GM19099 (cell line): ENCODE results near the gene VWA2.

Experiments
- POLR2A ChIP-seq: IDR thresholded peaks from 3 replicates; pipeline ENCODE4 v1.6.1; 2011; ENCODE audit warnings: low read depth; ENCODE audit not compliant: insufficient read length; ENCODE audit errors: extremely low read depth

VWA2 gene

DNA sequence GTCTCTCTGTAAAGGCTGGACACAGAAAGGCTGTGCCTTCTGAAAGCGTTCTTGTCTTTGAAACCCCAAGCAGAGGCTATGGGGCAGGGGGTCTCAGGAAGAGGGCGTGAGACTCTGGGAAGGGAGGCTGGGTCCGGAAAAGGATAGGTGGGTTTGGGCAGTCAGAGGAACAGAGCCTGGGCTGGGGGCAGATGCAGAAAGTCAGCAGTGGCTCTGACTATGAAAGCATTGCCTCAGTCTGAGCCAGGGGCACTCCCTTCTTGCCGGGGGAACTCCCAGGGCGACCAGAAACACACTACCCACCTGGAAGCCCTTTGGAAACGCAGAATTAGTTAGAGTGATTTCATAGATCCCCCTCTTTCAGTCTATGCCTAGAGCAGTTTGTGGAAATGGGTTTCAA is 72.0 kb downstream of the VWA2 start:
- TF ChIP-seq POLR2A, result no peak

DNA sequence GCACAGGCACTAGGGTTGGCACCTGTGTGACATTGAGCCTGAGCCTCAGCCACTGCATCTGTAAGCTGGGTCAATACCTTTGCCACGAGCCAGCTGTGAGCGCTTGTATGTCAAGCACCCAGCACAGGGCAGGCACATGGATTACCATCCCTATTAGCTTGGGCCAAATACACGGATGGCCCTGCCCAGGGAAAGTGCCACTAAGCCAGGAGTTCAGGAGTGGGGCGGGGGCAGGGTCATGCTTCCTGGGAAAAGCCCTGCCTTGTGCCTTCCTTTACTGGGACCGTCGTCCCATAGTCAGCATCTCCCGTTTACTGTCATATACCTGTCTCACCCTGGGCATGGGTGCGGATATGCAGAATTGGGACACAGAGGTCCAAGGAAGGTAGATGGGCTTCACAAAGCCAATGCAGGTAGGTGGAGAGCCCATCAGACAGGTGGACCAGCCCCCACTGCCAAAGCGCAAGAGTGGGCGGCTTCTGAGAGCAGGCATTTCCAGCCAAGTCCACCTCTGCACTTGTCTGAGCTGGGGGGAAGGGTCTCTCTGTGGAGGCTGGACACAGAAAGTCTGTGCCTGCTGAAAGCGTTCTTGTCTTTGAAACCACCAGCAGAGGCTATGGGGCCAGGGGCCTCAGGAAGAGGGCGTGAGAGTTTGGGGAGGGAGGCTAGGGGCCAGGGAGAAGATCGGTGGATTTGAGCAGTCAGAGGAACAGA is 72.6 kb downstream of the VWA2 start:
- no peak for TF ChIP-seq POLR2A

DNA sequence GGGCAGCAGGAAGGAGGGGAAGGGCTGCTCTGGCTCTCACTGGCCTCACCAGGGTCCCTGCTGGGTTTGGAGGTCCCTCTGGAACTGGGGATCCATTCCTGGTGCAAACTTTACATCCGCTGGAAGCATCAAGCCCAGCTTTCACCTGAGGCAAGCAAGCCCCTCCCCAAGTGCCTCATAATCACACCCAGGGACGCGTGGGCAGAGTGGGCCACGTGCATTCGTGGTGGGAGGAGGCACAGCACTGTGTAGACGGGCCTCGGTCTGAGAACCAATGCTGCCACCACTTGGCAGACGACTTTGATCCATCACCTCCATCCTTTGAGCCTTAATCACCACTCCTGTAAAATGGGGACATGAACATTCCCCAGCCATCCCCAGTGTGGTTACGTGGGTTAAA is 74.1 kb downstream of the VWA2 start:
- no peak for TF ChIP-seq POLR2A

DNA sequence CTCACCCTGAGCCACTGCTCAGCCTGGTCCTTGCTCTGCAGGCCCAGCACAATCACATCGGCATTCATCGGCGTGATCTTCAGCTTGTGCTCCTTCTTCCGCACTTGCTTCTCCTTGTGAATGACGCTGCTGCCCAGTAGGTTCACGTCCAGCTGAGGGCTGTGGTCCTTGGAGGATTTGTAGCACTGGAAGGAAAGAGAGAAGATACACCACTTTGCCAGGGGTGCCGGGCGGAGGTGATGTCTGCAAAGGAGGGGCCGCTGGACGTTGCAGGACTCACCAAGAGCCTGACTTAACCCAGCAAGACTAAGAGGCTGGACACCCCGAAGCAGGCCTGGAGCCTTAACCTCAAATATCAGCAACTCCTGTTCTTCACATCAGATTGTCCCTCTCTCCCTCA is 74.8 kb downstream of the VWA2 start:
- TF ChIP-seq POLR2A, result no peak

DNA sequence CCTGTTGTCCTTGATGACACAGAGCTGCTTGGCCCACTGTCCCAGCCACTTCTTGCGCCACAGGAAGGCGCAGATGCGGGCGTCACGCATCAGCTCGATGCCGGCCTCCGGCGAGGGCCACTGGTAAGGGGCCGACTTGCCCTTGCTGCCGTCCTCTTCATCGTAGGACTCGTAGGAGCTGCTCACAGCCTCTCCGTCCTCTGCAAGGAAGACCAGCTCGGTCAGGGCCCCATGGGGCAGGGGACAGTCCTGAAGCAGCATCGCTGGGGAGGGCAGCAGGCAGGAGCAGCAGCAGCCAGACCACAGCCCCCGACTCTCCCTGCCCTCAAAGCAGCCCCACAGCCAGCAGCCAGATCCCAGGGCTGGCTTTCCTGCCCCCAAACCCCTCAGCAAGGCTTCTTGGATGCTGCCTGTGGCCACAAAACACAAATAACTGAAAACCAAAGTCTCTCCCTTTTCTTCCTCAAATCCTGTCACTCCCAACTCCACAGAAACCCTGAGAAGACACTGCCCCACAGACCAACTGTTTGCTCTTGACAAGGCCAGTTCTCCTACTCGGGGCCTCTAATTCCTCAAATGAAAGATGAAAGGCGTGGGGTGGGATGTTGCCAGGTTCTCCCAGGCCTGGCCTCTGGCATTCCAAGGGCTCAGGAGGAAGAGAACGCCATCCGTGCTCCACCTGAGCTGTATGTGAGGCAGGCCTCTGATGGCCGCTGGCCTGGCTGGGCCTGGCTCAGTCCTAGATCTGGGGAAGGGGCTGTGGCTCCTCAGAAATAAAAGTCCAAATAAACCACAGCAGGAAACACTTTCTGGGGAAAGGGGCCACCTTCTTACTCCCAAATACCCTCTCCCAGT is 76.7 kb downstream of the VWA2 start:
- no peak for TF ChIP-seq POLR2A

DNA sequence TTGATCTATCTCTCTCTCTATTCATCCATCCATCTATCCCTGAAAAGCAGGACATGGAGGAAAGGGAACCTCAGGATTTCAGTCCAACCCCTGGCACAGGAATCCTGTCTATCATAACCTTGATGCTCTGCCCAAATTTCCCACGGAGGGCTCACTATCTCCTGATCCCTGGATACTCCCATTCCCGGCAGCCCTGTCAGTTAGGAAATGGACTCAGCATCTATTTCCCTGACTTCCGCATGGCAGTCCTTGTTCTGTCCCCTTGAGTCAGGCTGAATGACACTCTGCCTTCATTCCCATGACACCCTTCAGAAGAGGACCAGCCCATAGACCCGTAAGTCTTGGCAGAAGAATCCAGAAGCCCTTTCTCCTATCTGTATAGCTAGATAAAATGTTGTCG is 77.7 kb downstream of the VWA2 start:
- TF ChIP-seq POLR2A, result no peak

DNA sequence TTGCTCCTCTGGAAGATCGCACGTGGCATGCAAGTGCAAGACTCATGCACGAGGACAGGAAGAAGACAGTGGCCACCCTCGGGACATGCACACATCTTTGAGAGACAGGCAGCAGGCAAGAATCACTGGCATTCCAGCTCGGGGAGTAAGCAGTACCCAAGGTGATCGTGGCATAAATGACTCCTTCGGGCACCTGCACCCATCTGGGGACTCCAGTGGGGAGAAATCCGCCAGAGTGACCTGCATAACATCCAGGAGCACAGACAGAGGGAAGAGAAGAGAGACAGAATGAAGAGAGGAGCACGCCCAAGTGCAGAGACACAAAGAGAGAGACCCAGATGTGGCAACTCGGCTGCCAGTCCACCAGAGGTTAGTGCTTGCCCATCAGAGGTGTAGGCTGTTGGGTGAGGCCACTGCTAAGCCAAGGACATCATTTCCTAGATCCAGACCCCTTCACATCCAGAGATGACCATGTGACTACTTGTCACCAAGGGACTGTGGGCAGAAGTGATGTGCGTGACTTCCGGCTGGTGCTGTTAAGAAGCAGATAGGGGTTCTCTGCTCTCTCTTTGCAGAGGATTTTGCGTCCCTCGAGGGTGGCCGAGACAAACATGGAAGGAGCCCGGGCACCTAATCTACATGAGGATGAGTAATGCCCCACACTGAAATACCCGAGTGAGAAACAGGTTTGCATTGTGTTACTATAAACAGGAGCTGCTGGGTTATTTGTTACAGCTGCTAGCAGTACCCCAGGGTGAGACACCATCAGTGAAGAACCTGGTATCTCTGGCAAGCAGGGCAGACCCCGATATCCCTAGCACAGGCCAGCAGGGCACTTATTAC is 80.6 kb downstream of the VWA2 start:
- no peak for TF ChIP-seq POLR2A

DNA sequence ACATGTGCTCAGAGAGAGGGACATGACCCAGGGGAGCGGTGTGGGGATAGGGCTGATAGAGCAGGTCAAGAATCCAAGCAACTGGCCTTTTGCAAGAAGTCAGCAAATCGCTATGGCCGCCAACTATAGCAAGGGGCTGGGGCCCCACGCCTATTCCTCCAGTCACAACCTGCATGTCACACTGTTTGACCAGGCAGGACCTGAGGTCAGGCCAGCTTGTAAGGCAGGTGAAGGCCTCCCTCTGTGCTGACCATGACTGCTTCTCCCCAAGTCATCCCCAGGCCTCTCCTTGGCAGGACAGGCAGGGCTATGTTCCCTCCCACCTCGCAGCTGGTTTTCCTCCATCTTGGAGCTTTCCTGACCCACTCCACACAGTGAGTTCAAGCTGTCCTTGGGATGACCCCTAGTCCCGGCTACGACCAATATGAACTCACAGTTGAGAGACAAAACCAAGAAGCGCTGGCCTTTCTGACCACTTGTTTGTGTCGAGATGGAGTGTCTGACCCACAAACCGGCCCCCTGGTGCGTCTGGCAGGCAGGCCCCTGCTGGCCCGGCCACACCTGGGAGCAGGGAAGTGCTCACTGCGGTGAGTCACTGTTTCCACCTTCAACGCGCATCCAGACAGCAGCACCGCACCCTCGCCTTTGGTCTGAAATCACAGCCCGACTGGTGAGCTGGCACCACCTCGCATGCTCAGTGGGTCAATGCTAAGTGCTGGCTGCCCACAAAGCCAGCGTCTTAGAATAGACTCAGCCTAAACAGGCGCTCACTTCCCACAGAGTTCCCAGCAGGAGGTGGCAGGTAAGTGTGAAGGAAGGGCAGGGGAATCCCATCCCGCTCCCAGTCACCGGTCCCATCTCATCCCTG is 81.4 kb downstream of the VWA2 start:
- no peak for TF ChIP-seq POLR2A

DNA sequence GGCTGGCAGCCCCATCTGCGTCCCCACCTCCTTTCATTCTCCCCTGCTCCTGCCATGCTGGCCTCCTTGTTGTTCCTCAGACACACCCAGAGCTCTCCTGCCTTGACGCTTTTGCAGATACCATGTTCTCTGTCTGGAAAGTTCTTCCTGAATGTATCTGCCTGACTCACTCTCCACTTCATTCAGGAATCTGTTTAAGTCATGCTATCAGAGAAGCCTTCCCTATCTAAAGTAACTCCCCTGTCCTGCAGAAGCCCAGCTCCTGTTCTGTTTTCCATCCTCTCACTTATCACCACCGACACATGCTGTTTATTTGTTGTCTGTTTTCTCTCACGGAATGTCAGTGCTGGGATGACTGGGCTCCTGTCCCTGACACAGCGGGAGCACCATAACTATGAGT is 83.3 kb downstream of the VWA2 start:
- TF ChIP-seq POLR2A, result no peak

DNA sequence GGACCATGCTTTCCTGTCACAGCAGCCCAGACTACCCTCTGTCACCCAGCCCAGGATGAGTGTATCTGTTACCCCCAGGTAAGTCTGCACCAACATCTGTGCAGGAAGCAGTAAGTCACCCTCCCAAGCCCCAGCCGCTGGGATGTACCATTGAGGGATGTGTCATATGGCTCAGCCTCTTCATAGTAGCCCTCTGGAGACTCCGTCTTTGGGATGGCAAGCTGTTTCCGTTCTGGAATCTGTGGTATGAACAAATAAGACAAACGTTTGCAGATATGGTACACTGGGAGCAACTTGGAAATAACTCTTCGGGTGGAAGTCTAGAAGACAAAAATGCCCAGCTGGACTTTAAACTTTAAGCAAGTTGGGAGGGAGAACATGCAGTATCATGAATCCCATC is 84.0 kb downstream of the VWA2 start:
- TF ChIP-seq POLR2A, result no peak

DNA sequence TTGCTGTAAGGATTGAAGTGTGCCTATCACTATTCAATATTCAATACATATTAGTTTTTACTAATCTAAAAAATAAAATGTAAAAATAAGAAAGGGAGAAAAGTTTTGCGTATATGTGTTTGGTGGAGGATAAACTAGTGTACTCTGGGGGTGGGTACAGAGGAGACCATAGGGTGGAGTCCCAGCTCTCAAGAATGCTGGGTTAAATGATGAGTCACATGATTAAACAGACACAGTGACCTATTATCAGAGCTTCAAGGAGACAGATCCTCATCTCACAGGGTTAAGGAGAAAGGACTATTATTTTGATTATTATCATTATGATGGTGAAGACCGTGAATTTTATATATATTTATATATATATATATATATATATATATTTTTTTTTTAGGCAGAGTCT is 87.7 kb downstream of the VWA2 start:
- TF ChIP-seq POLR2A, result no peak

DNA sequence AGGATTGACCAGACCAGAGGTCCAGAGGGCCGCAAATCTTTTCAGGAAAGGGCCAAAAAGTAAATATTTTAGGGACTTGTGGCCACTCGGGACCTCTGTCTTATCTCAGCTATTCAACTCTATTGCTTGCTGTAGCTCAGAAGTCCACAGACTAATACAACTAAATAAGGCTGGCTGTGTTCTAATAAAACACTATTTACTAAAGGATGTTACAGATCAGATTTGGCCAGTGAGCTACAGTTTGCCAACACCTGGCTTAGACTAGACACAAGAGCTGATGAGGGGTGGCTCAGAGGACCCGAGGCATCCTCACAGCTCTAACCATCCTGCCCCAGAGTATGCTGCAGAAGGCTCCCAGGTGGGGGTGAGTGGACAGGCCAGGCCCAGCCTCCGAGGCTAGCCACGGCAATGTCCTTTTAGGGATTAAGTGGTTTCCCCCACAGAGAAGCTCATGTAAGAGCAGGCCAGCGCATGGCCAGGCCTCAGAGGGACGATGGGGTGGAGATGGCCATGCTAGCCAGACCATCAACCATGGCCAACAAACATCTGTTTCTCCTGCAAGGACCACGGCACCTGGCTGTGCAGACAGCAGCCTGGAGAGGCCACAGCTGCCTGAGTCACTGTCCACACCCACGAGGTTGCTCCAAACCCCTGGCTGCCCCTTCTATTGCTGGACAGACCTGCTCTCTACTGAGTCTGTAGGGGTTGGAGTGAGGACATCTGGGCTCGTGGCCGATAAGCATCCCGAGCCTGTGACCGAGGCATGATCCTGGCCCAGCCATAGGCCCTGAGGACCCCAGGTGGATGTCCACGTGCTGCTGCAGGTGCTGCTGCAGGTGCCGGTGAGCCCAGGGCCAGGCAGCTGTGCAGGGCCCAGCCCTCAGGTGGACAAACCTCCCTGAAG is 88.7 kb downstream of the VWA2 start:
- no peak for TF ChIP-seq POLR2A

DNA sequence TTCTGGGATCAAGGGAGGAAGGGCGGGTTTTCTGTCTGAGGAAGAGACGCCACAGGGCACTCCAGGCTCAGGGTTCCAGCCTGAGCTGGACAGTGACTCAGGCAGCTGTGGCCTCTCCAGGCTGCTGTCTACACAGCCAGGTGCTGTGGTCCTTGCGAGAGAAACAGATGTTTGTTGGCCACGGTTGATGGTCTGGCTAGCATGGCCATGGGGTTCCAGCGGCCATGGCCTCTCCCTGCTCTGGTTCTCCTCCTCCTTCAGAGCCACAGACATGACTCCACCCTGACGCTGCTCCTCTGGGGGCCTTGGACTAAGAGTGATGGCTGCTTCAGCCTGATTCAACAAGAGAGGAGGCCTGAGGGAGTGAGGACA is 89.4 kb downstream of the VWA2 start:
- no peak for TF ChIP-seq POLR2A

DNA sequence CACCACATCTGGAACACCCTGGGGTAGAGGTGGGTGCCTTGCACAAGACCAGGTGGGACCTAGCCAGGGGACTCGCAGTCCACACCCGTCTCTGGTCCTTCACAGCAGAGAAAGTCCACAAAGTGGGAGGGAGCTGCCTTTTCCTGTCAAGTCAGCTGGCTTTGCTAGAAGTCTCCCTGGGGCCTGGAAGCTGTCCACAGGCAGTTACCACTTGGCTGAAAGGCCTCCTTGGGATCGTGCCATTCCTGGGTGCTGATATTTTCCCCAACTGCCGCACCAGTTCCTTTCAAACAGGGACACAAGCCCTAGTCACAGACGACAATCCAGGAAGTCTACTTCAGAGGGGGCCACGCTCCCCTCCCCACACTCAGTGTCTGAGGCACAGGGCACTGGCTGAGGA is 89.8 kb downstream of the VWA2 start:
- TF ChIP-seq POLR2A, result no peak
